Activated CD8-positive, alpha-beta memory T cell treated with anti-CD3 and anti-CD28 coated beads for 4 hours (primary cell): ENCODE measurements around the gene CBFA2T2.
A peak's percentile ranks its signal among the peaks of the same experiment; 100 is the strongest.
"Not testable (repeated sequence)": the region's sequence is repeated elsewhere in the genome, so short reads cannot be mapped to it uniquely, and the experiment has no call there.

Source experiments
- DNase-seq, 2 donors: peaks; one replicate each; pipeline ENCODE4 v3.0.0-alpha.2; 2020; ENCODE audit warnings: low read depth in 2 of 2

The CBFA2T2 gene

GRCh38 chr20:33470866-33471265 is 19.0 kb upstream of the CBFA2T2 start:
- no peak for DNase-seq

- no peak for DNase-seq
These were observed 16.9 kb upstream of the CBFA2T2 start for GRCh38 chr20:33472868-33473435.

- DNase-seq: no peak
These were observed 15.6 kb upstream of the CBFA2T2 start for GRCh38 chr20:33474097-33474873.

- DNase-seq: no peak
These were observed 14.9 kb upstream of the CBFA2T2 start for GRCh38 chr20:33474963-33475362.

- DNase-seq: no peak
These were observed 14.3 kb upstream of the CBFA2T2 start for GRCh38 chr20:33475381-33476152.

- DNase-seq: no peak
These were observed 12.3 kb upstream of the CBFA2T2 start for GRCh38 chr20:33477386-33478234.

- no peak for DNase-seq
These were observed 9.8 kb upstream of the CBFA2T2 start for GRCh38 chr20:33480048-33480447.

GRCh38 chr20:33481431-33481941 is 8.4 kb upstream of the CBFA2T2 start:
- no peak for DNase-seq

GRCh38 chr20:33482581-33482980 is 7.3 kb upstream of the CBFA2T2 start:
- no peak for DNase-seq

GRCh38 chr20:33483186-33483585 is 6.7 kb upstream of the CBFA2T2 start:
- not testable (repeated sequence) for DNase-seq

- no peak for DNase-seq
These were observed 1.7 kb upstream of the CBFA2T2 start for GRCh38 chr20:33488201-33488600.

- not testable (repeated sequence) for DNase-seq
These were observed 1.0 kb upstream of the CBFA2T2 start for GRCh38 chr20:33488661-33489494.

GRCh38 chr20:33489495-33490022 is 337 bp upstream of the CBFA2T2 start:
- peak; percentile 98 for DNase-seq

- no peak for DNase-seq
These were observed 1.2 kb downstream of the CBFA2T2 start for GRCh38 chr20:33490934-33491656.

- no peak for DNase-seq
These were observed 3.3 kb downstream of the CBFA2T2 start for GRCh38 chr20:33493076-33493766.

GRCh38 chr20:33496776-33497175 is 6.9 kb downstream of the CBFA2T2 start:
- DNase-seq: not testable (repeated sequence)

- no peak for DNase-seq
These were observed 9.5 kb downstream of the CBFA2T2 start for GRCh38 chr20:33499355-33499754.

GRCh38 chr20:33501000-33501399 is 11.1 kb downstream of the CBFA2T2 start:
- DNase-seq: no peak

GRCh38 chr20:33503564-33503963 is 13.7 kb downstream of the CBFA2T2 start:
- no peak for DNase-seq
